HepG2 (cell line): ENCODE data around the gene HUNK. TPM values are rescaled to one million over a fixed set of nuclear protein-coding genes. Genes with fewer than 3 reads are reported as not detected.
A peak's percentile ranks its signal among the peaks of the same experiment; 100 is the strongest.

Experiments
- ATAC-seq: fragments of 200-7000 bp; cut with Tn5 transposase; 3 replicates; pipeline ENCODE4 v1.9.1; 2020; ENCODE audit warnings: mild to moderate bottlenecking, moderate library complexity
- BruUV-seq: library from RNA; stranded (reverse); fragments of 400-500 nt; replicated peaks from 2 replicates; lab custom pipeline; 2021; lab: Mats Ljungman, UMichigan
- CTCF ChIA-PET: fragments of 300-600 bp; formaldehyde crosslinking; extraction: SDS; loops from one replicate; lab custom pipeline; 2021; ENCODE audit warnings: low total read pairs, inconsistent platforms, low intra/inter-chr PET ratio; lab: Yijun Ruan, JAX
- POLR2A ChIA-PET: fragments of 350-600 bp; sonication (Branson Sonifier 250); formaldehyde crosslinking; loops from one replicate; lab custom pipeline; 2020; ENCODE audit warnings: antibody characterized with exemption, inconsistent platforms; lab: Yijun Ruan, JAX
- DNase-seq: peaks from one replicate; pipeline ENCODE4 v3.0.0-alpha.2; 2015; ENCODE audit warnings: low spot score
- FAIRE-seq: peaks from 3 replicates; lab custom pipeline; 2011; peaks lifted over from hg19 to GRCh38; lab: Jason Lieb, UNC
- H2AFZ ChIP-seq: one replicate; pipeline ENCODE4 v1.6.1; 2011; ENCODE audit warnings: low read length, inconsistent platforms
- H3K27ac ChIP-seq: fragments of 300-600 bp; 3 replicates; pipeline ENCODE4 v1.8.0; 2011; ENCODE audit warnings: mixed run types, mild to moderate bottlenecking, mixed read lengths, low read length, inconsistent platforms; ENCODE audit not compliant: insufficient read depth; ENCODE audit errors: extremely low read length
- H3K27me3 ChIP-seq, 2 experiments: fragments of 200-600 bp in 1 of 2; 2 replicates in 1 of 2; 3 replicates in 1 of 2; pipeline versions ENCODE4 v1.6.0 to v1.8.0; 2011; ENCODE audit warnings: low read length in 2 of 2, mild to moderate bottlenecking in 2 of 2, moderate library complexity in 2 of 2, inconsistent platforms in 1 of 2; ENCODE audit not compliant: insufficient read depth in 2 of 2, control insufficient read depth in 1 of 2
- H3K36me3 ChIP-seq, 2 experiments: fragments of 200-600 bp in 1 of 2; replicated peaks in 1 of 2; 2 replicates in 1 of 2; 3 replicates in 1 of 2; pipeline versions ENCODE4 v1.5.1 to v1.8.0; 2011; ENCODE audit warnings: low read length in 2 of 2, inconsistent platforms in 1 of 2; ENCODE audit not compliant: insufficient read depth in 2 of 2, control insufficient read depth in 1 of 2
- H3K4me1 ChIP-seq: 2 replicates; pipeline ENCODE4 v1.5.1; 2012; ENCODE audit warnings: low read length, inconsistent platforms; ENCODE audit not compliant: insufficient read depth
- H3K4me2 ChIP-seq: 2 replicates; pipeline ENCODE4 v1.6.0; 2011; ENCODE audit warnings: low read depth, low read length, inconsistent platforms
- H3K4me3 ChIP-seq, 3 experiments: fragments of 200-600 bp in 1 of 3; sonication (generic), shearing (Covaris generic) in 1 of 3; replicated peaks in 1 of 3; 2 replicates each; pipeline ENCODE4 v1.5.1; 2011 to 2016; ENCODE audit warnings: low read length in 3 of 3, inconsistent platforms in 2 of 3, low read depth in 2 of 3, mild to moderate bottlenecking in 2 of 3, control low read depth in 1 of 3, mixed read lengths in 1 of 3; ENCODE audit not compliant: insufficient read depth in 1 of 3
- H3K79me2 ChIP-seq: one replicate; pipeline ENCODE4 v1.6.1; 2011; ENCODE audit warnings: low read length, inconsistent platforms; ENCODE audit not compliant: insufficient read depth
- H3K9ac ChIP-seq: 2 replicates; pipeline ENCODE4 v1.6.0; 2011; ENCODE audit warnings: mild to moderate bottlenecking, low read depth, low read length, inconsistent platforms; ENCODE audit not compliant: insufficient read depth
- H3K9me3 ChIP-seq: 2 replicates; pipeline ENCODE4 v1.5.1; 2012; ENCODE audit warnings: mild to moderate bottlenecking, low read length
- H4K20me1 ChIP-seq: 2 replicates; pipeline ENCODE4 v1.6.0; 2011; ENCODE audit warnings: inconsistent platforms, mild to moderate bottlenecking, low read length, moderate library complexity; ENCODE audit not compliant: insufficient read depth
- EZH2 ChIP-seq: conservative IDR thresholded peaks from 2 replicates; pipeline ENCODE4 v1.6.1; 2012; ENCODE audit warnings: mild to moderate bottlenecking, low read depth, low read length, moderate library complexity
- GATA4 ChIP-seq: sonication (generic); IDR thresholded peaks from 2 replicates; pipeline ENCODE4 v1.6.1; 2016; ENCODE audit warnings: antibody characterized with exemption, low read depth, borderline replicate concordance
- HCFC1 ChIP-seq: fragments of 150-350 bp; IDR thresholded peaks from 2 replicates; pipeline ENCODE4 v1.6.1; 2014; ENCODE audit warnings: low read depth, low read length
- MEF2D ChIP-seq: sonication (generic); formaldehyde crosslinking; IDR thresholded peaks from 2 replicates; pipeline ENCODE4 v1.5.1; 2020; ENCODE audit warnings: mild to moderate bottlenecking, missing genetic modification reagents
- MTA3 ChIP-seq: sonication (generic); formaldehyde crosslinking; IDR thresholded peaks from 2 replicates; pipeline ENCODE4 v1.4.0; 2020; ENCODE audit warnings: missing genetic modification reagents
- NFIC ChIP-seq: IDR thresholded peaks from 2 replicates; pipeline ENCODE4 v1.6.1; 2012; ENCODE audit warnings: mild to moderate bottlenecking, low read length, inconsistent platforms
- POLR2A ChIP-seq, 2 experiments: IDR thresholded peaks; 2 replicates each; pipeline ENCODE4 v1.6.1; 2011; ENCODE audit warnings: low read depth in 2 of 2, low read length in 2 of 2, mild to moderate bottlenecking in 1 of 2, moderate library complexity in 1 of 2; ENCODE audit not compliant: insufficient read depth in 1 of 2
- RBAK ChIP-seq: sonication (generic); formaldehyde crosslinking; IDR thresholded peaks from 2 replicates; pipeline ENCODE4 v1.5.1; 2020; ENCODE audit warnings: mild to moderate bottlenecking, missing genetic modification reagents
- SATB2 ChIP-seq: sonication (generic); formaldehyde crosslinking; IDR thresholded peaks from 2 replicates; pipeline ENCODE4 v1.5.0; 2020; ENCODE audit warnings: missing genetic modification reagents
- SRSF4 ChIP-seq: fragments of 200-400 bp; formaldehyde crosslinking; IDR thresholded peaks from one replicate; pipeline ENCODE4 v1.6.1; 2018; ENCODE audit warnings: mild to moderate bottlenecking, low read depth, low read length, moderate library complexity; ENCODE audit not compliant: poor library complexity, severe bottlenecking
- ZBTB20 ChIP-seq: sonication (generic); formaldehyde crosslinking; IDR thresholded peaks from 2 replicates; pipeline ENCODE4 v1.8.1; 2023; ENCODE audit warnings: missing genetic modification reagents, low read depth, mild to moderate bottlenecking, borderline replicate concordance
- ZFP1 ChIP-seq: IDR thresholded peaks from 2 replicates; pipeline ENCODE4 v1.6.1; 2016
- ZFP36L1 ChIP-seq: sonication (generic); formaldehyde crosslinking; IDR thresholded peaks from 2 replicates; pipeline ENCODE4 v1.8.0; 2022; ENCODE audit warnings: mild to moderate bottlenecking, missing genetic modification reagents, moderate library complexity
- ZNF232 ChIP-seq: sonication (generic); formaldehyde crosslinking; IDR thresholded peaks from 2 replicates; pipeline ENCODE4 v1.4.0; 2020; ENCODE audit warnings: missing genetic modification reagents, borderline replicate concordance
- ZNF335 ChIP-seq: sonication (generic); formaldehyde crosslinking; IDR thresholded peaks from 2 replicates; pipeline ENCODE4 v1.4.0; 2020; ENCODE audit warnings: missing genetic modification reagents
- ZNF432 ChIP-seq: sonication (generic); formaldehyde crosslinking; IDR thresholded peaks from 2 replicates; pipeline ENCODE4 v1.5.0; 2020; ENCODE audit warnings: missing genetic modification reagents, mild to moderate bottlenecking, borderline replicate concordance
- WGBS: methylation state at CpG from one replicate; pipeline ENCODE4 v1.1.6; 2017; ENCODE audit warnings: low lambda C conversion rate; 5-methylcytosine and 5-hydroxymethylcytosine counted together
- in situ Hi-C: cut with HindIII; loops from 2 replicates; pipeline ENCODE4 v1.10.0; 2017; ENCODE audit warnings: low pct_unique_long_range_greater_than_20kb; ENCODE audit not compliant: extremely low pct_ligation_motif_present
- intact Hi-C: fragments of 100-400 bp; cut with micrococcal nuclease; formaldehyde crosslinking; loops from one replicate; pipeline ENCODE4 v1.10.0; 2022; ENCODE audit not compliant: unreplicated experiment
- polyA plus RNA-seq, 8 experiments: library from polyadenylated mRNA; depleted of rRNA in 3 of 8; stranded (reverse) in 7 of 8; unstranded in 1 of 8; fragments of >200 nt; fragmentation: Illumina TruSeq in 4 of 8; extraction: Trizol in 4 of 8; gene quantifications; 2 replicates each; pipeline versions ENCODE4 v1.2.1 to v1.2.3, GENCODE V29; 2011 to 2016; ENCODE audit warnings: low read depth in 4 of 8, missing spikeins in 1 of 8, mixed read lengths in 1 of 8; ENCODE audit not compliant: insufficient read depth in 1 of 8
- total RNA-seq, 5 experiments: library from RNA; depleted of rRNA; stranded (reverse); fragments of >200 nt; fragmentation: Illumina TruSeq; extraction: Trizol; gene quantifications; 2 replicates each; pipeline ENCODE4 v1.2.3, GENCODE V29; 2016; ENCODE audit warnings: low read depth in 1 of 5
- TF ChIP-seq, protein P1 (sequence below): sonication (generic); formaldehyde crosslinking; IDR thresholded peaks from 2 replicates; pipeline ENCODE4 v1.4.0; 2020; ENCODE audit warnings: mild to moderate bottlenecking, missing genetic modification reagents
- TF ChIP-seq, protein P2 (sequence below): IDR thresholded peaks from 2 replicates; pipeline ENCODE4 v1.6.1; 2012; ENCODE audit warnings: inconsistent platforms
- TF ChIP-seq, protein P3 (sequence below): sonication (generic); formaldehyde crosslinking; IDR thresholded peaks from 2 replicates; pipeline ENCODE4 v1.4.0; 2020; ENCODE audit warnings: missing genetic modification reagents, mild to moderate bottlenecking, borderline replicate concordance

Gene HUNK
- total and polyA plus RNA-seq, 2 of the 13 experiments (the other 11 are each of a cell fraction or from before 2014, with no cell fraction given), result 1.8 to 1.9 TPM

DNA sequence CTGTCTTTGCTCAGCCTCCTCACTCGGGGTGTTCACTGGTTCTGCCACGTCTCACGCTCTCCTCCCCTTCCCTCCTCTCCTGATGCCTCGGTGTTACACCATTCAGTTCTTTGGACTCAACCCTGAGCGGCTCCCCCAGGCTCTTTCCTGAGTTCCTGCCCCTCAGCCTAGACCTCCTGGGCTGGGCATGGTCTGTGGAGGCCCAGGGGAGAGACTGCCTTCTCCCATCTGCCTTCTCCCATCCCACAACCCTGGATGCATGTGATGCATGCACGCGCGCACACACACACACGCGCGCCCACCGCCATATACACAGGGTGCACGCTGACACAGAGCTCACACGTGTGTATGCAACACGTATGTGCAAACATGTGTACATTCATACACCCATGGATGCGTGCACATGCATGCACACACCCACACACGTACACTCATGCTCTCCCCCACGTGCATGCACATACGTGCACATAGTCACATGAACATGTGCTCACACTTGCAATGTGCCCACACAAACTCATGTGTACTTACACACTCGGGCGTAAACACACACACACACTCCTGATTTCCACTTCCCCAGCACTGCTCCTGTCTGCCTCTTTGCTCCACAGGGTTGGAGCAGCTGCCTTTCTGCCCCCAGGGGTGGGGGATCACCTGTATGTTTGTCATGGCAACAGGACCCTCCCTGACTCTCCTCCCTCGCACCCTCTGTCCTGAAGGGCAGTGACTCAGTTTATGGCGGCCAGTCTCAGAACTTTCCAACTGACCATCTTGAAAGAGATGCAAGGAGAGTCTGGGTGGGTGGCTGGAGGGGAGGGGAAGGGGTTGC, 59.0 kb downstream of the HUNK start:
- no peaks in the 10 kb centered on the region for H3K27me3 ChIP-seq
- intact Hi-C loops, result loop anchor here (5.0 kb wide), 1 partner anchor 60 kb away; the partner anchor contains the start of gene HUNK
- CTCF ChIA-PET, result no interaction called here
- no peak overlapping the region for H3K4me3 ChIP-seq
- H4K20me1 ChIP-seq, result no peaks in the 10 kb centered on the region
- BruUV-seq, result no TSS peak
- WGBS, result 73% methylated on average over 23 of the region's 23 CpGs
- H3K9ac ChIP-seq, result no peak overlapping the region
- FAIRE-seq, result no peak
- DNase-seq, result peak; percentile 47
- H3K79me2 ChIP-seq, result peaks cover 2% of the 10 kb centered on the region
- in situ Hi-C loops, result no loop called here
- H2AFZ ChIP-seq, result no peak overlapping the region
- H3K9me3 ChIP-seq, result no peaks in the 10 kb centered on the region
- H3K27ac ChIP-seq, result peak overlapping the region; percentile 62
- peak; percentile 76 for ATAC-seq
- peaks cover 0 to 3% of the 10 kb centered on the region in 2 experiments; a peak in 1 of 5 replicates for H3K36me3 ChIP-seq
- POLR2A ChIA-PET, result interaction anchor here (1.4 kb wide), 1 partner anchor 32 kb away, joined by 3 read pairs; no protein-coding TSS in a partner anchor
- H3K4me2 ChIP-seq, result peak overlapping the region; percentile 15; the same call in 1 of the 2 replicates
- H3K4me1 ChIP-seq, result peaks cover 75% of the 10 kb centered on the region
- TF ChIP-seq ZFP36L1 (CRISPR knock-in tag) (no peak), ZFP1 (CRISPR knock-in tag) (no peak), EZH2 (no peak), MTA3 (CRISPR knock-in tag) (no peak), ZBTB20 (CRISPR knock-in tag) (peak; percentile 32; the same call in 1 of the 2 replicates), SRSF4 (no peak), MEF2D (CRISPR knock-in tag) (no peak), NFIC (no peak), ZNF432 (CRISPR knock-in tag) (no peak), HCFC1 (no peak), RBAK (CRISPR knock-in tag) (no peak), GATA4 (no peak), POLR2A (IDR thresholded peaks at IDR 0.05; ENCODE audit: insufficient read depth in 1 of 2, low read depth in 2 of 2, low read length in 2 of 2) (no peak), ZNF232 (CRISPR knock-in tag) (no peak), SATB2 (CRISPR knock-in tag) (no peak), ZNF335 (CRISPR knock-in tag) (no peak)
- TF ChIP-seq, protein P1, sequence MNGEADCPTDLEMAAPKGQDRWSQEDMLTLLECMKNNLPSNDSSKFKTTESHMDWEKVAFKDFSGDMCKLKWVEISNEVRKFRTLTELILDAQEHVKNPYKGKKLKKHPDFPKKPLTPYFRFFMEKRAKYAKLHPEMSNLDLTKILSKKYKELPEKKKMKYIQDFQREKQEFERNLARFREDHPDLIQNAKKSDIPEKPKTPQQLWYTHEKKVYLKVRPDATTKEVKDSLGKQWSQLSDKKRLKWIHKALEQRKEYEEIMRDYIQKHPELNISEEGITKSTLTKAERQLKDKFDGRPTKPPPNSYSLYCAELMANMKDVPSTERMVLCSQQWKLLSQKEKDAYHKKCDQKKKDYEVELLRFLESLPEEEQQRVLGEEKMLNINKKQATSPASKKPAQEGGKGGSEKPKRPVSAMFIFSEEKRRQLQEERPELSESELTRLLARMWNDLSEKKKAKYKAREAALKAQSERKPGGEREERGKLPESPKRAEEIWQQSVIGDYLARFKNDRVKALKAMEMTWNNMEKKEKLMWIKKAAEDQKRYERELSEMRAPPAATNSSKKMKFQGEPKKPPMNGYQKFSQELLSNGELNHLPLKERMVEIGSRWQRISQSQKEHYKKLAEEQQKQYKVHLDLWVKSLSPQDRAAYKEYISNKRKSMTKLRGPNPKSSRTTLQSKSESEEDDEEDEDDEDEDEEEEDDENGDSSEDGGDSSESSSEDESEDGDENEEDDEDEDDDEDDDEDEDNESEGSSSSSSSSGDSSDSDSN (CRISPR knock-in tag), result peak; percentile 20; the same call in 1 of the 2 replicates
- TF ChIP-seq, protein P2, sequence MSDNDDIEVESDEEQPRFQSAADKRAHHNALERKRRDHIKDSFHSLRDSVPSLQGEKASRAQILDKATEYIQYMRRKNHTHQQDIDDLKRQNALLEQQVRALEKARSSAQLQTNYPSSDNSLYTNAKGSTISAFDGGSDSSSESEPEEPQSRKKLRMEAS, result no peak
- TF ChIP-seq, protein P3, sequence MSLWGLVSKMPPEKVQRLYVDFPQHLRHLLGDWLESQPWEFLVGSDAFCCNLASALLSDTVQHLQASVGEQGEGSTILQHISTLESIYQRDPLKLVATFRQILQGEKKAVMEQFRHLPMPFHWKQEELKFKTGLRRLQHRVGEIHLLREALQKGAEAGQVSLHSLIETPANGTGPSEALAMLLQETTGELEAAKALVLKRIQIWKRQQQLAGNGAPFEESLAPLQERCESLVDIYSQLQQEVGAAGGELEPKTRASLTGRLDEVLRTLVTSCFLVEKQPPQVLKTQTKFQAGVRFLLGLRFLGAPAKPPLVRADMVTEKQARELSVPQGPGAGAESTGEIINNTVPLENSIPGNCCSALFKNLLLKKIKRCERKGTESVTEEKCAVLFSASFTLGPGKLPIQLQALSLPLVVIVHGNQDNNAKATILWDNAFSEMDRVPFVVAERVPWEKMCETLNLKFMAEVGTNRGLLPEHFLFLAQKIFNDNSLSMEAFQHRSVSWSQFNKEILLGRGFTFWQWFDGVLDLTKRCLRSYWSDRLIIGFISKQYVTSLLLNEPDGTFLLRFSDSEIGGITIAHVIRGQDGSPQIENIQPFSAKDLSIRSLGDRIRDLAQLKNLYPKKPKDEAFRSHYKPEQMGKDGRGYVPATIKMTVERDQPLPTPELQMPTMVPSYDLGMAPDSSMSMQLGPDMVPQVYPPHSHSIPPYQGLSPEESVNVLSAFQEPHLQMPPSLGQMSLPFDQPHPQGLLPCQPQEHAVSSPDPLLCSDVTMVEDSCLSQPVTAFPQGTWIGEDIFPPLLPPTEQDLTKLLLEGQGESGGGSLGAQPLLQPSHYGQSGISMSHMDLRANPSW, result no peak
